H9 (cell line): ENCODE results near the gene FUZ. TPM values are rescaled to one million over a fixed set of nuclear protein-coding genes. Genes with fewer than 3 reads are reported as not detected.

ENCODE experiments used
- DNase-seq: peaks from one replicate; pipeline ENCODE4 v3.0.0-alpha.2; 2017
- H2AFZ ChIP-seq: one replicate; pipeline ENCODE4 v1.6.1; 2013; ENCODE audit warnings: mild to moderate bottlenecking, low read length, control low read depth, moderate library complexity
- H2AK5ac ChIP-seq: 2 replicates; pipeline ENCODE4 v1.6.1; 2013; ENCODE audit warnings: low read length, control low read depth, mixed read lengths; ENCODE audit not compliant: insufficient read length
- H2BK120ac ChIP-seq: one replicate; pipeline ENCODE4 v1.6.1; 2013; ENCODE audit warnings: low read depth, mild to moderate bottlenecking, low read length, control low read depth, inconsistent platforms; ENCODE audit not compliant: poor library complexity, severe bottlenecking
- H2BK12ac ChIP-seq: 2 replicates; pipeline ENCODE4 v1.6.1; 2013; ENCODE audit warnings: low read length, control low read depth, mixed read lengths, low read depth; ENCODE audit not compliant: insufficient read length
- H2BK15ac ChIP-seq: 2 replicates; pipeline ENCODE4 v1.6.1; 2013; ENCODE audit warnings: low read depth, low read length, control low read depth
- H2BK20ac ChIP-seq: one replicate; pipeline ENCODE4 v1.6.1; 2013; ENCODE audit warnings: low read depth, mild to moderate bottlenecking, low read length, control low read depth, inconsistent platforms; ENCODE audit not compliant: poor library complexity, severe bottlenecking
- H2BK5ac ChIP-seq: 2 replicates; pipeline ENCODE4 v1.6.1; 2013; ENCODE audit warnings: low read length, control low read depth, mixed read lengths; ENCODE audit not compliant: insufficient read length
- H3K14ac ChIP-seq: 2 replicates; pipeline ENCODE4 v1.6.1; 2013; ENCODE audit warnings: low read length, control low read depth; ENCODE audit not compliant: insufficient read depth
- H3K18ac ChIP-seq: 2 replicates; pipeline ENCODE4 v1.6.1; 2013; ENCODE audit warnings: low read depth, mild to moderate bottlenecking, mixed read lengths, low read length, control low read depth; ENCODE audit not compliant: insufficient read length
- H3K23ac ChIP-seq: 2 replicates; pipeline ENCODE4 v1.6.1; 2013; ENCODE audit warnings: low read length, control low read depth, mixed read lengths, low read depth; ENCODE audit not compliant: insufficient read length
- H3K23me2 ChIP-seq: 2 replicates; pipeline ENCODE4 v1.6.1; 2013; ENCODE audit warnings: low read depth, mild to moderate bottlenecking, mixed read lengths, low read length, control low read depth; ENCODE audit not compliant: insufficient read length, poor library complexity, severe bottlenecking
- H3K27ac ChIP-seq: 2 replicates; pipeline ENCODE4 v1.5.1; 2013; ENCODE audit warnings: low read length, control low read depth, mixed read lengths, low read depth; ENCODE audit not compliant: insufficient read length
- H3K27me3 ChIP-seq: 2 replicates; pipeline ENCODE4 v1.6.1; 2013; ENCODE audit warnings: low read length, control low read depth, inconsistent platforms; ENCODE audit not compliant: insufficient read depth
- H3K4ac ChIP-seq: 2 replicates; pipeline ENCODE4 v1.6.1; 2013; ENCODE audit warnings: low read depth, mild to moderate bottlenecking, control low read depth, inconsistent platforms, low read length, moderate library complexity
- H3K4me1 ChIP-seq: 2 replicates; pipeline ENCODE4 v1.6.1; 2013; ENCODE audit warnings: low read length, control low read depth, inconsistent platforms; ENCODE audit not compliant: insufficient read depth
- H3K4me2 ChIP-seq: 2 replicates; pipeline ENCODE4 v1.6.1; 2013; ENCODE audit warnings: low read length, control low read depth, mixed read lengths; ENCODE audit not compliant: insufficient read length, insufficient read depth
- H3K56ac ChIP-seq: 2 replicates; pipeline ENCODE4 v1.6.1; 2013; ENCODE audit warnings: low read depth, mild to moderate bottlenecking, mixed read lengths, low read length, control low read depth; ENCODE audit not compliant: insufficient read length
- H3K79me1 ChIP-seq: 2 replicates; pipeline ENCODE4 v1.6.1; 2013; ENCODE audit warnings: low read depth, mild to moderate bottlenecking, moderate library complexity, low read length, control low read depth, inconsistent platforms; ENCODE audit not compliant: insufficient read depth, poor library complexity, severe bottlenecking
- H3K79me2 ChIP-seq: 2 replicates; pipeline ENCODE4 v1.6.1; 2013; ENCODE audit warnings: low read length, control low read depth, inconsistent platforms; ENCODE audit not compliant: insufficient read depth
- H3K9ac ChIP-seq: 2 replicates; pipeline ENCODE4 v1.6.1; 2013; ENCODE audit warnings: low read length, control low read depth, mixed read lengths; ENCODE audit not compliant: insufficient read length; ENCODE audit errors: extremely low read depth
- H3K9me3 ChIP-seq: one replicate; pipeline ENCODE4 v1.6.1; 2013; ENCODE audit warnings: low read depth, low read length, inconsistent platforms; ENCODE audit not compliant: control insufficient read depth
- H3T11ph ChIP-seq: one replicate; pipeline ENCODE4 v1.6.1; 2013; ENCODE audit warnings: mild to moderate bottlenecking, low read length, control low read depth, inconsistent platforms
- H4K20me1 ChIP-seq: one replicate; pipeline ENCODE4 v1.6.1; 2013; ENCODE audit not compliant: control insufficient read depth, insufficient read length, insufficient read depth
- H4K5ac ChIP-seq: 2 replicates; pipeline ENCODE4 v1.6.1; 2013; ENCODE audit warnings: low read depth, mild to moderate bottlenecking, mixed read lengths, low read length, control low read depth; ENCODE audit not compliant: insufficient read length
- H4K8ac ChIP-seq: replicated peaks from 2 replicates; pipeline ENCODE4 v1.6.1; 2013; ENCODE audit warnings: low read length, control low read depth, mixed read lengths, low read depth; ENCODE audit not compliant: insufficient read length
- H4K91ac ChIP-seq: 2 replicates; pipeline ENCODE4 v1.6.1; 2013; ENCODE audit warnings: low read depth, mild to moderate bottlenecking, moderate library complexity, mixed read lengths, low read length, control low read depth; ENCODE audit not compliant: insufficient read length
- H3K27ac Mint-ChIP-seq, 3 experiments: 2 replicates in 2 of 3; 3 replicates in 1 of 3; pipeline ENCODE4 v1.8.0; 2020 to 2021; ENCODE audit warnings: mixed read lengths in 3 of 3, mild to moderate bottlenecking in 1 of 3, moderate library complexity in 1 of 3
- H3K27me3 Mint-ChIP-seq: 2 replicates; pipeline ENCODE4 v1.8.0; 2021; ENCODE audit warnings: low read depth, mild to moderate bottlenecking, moderate library complexity, mixed read lengths
- H3K36me3 Mint-ChIP-seq, 3 experiments: 2 replicates in 2 of 3; 3 replicates in 1 of 3; pipeline ENCODE4 v1.8.0; 2020 to 2021; ENCODE audit warnings: low read depth in 3 of 3, mixed read lengths in 3 of 3; ENCODE audit not compliant: insufficient read depth in 1 of 3
- H3K4me1 Mint-ChIP-seq, 2 experiments: 2 replicates each; pipeline ENCODE4 v1.8.0; 2020; ENCODE audit warnings: mixed read lengths in 2 of 2
- H3K4me3 Mint-ChIP-seq, 2 experiments: 2 replicates in 1 of 2; 3 replicates in 1 of 2; pipeline ENCODE4 v1.8.0; 2020 to 2021; ENCODE audit warnings: mild to moderate bottlenecking in 2 of 2, mixed read lengths in 2 of 2, moderate library complexity in 1 of 2
- H3K9me3 Mint-ChIP-seq, 2 experiments: 2 replicates in 1 of 2; 3 replicates in 1 of 2; pipeline ENCODE4 v1.8.0; 2020; ENCODE audit warnings: mild to moderate bottlenecking in 2 of 2, mixed read lengths in 2 of 2, moderate library complexity in 1 of 2
- WGBS: extraction: QIAGEN DNeasy Blood & Tissue Kit; methylation state at CpG from one replicate; pipeline ENCODE4 v1.1.7; 2013; ENCODE audit warnings: missing lambda C conversion rate, low lambda C conversion rate, mixed read lengths; ENCODE audit not compliant: insufficient read length; ENCODE audit errors: extremely low coverage; 5-methylcytosine and 5-hydroxymethylcytosine counted together
- total RNA-seq: library from RNA; stranded (reverse); gene quantifications from 2 replicates; pipeline ENCODE4 v1.2.1, GENCODE V29; 2021
- TF ChIP-seq, protein P1 (sequence below): fragments of 200-600 bp; sonication (generic); conservative IDR thresholded peaks from 3 replicates; pipeline ENCODE4 v1.8.0; 2021; ENCODE audit warnings: antibody characterized with exemption, mild to moderate bottlenecking

Gene FUZ
- total RNA-seq, 1 experiment from 2014 or later, result 25.1 TPM

DNA sequence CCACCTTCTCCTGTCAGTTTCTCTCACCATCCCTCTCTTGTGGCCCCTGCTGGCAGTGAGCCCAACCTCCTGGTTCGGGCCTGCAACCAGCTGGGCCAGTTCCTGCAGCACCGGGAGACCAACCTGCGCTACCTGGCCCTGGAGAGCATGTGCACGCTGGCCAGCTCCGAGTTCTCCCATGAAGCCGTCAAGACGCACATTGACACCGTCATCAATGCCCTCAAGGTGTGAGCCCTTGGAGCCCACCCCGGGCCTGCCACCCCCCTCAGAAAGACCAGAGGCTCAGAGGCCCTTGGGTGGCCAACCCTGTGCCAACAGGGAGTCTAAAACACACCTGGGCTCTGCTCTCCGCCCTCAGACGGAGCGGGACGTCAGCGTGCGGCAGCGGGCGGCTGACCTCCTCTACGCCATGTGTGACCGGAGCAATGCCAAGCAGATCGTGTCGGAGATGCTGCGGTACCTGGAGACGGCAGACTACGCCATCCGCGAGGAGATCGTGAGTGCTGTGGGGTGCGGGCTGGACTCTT lies 13.8 kb downstream of the FUZ start:
- H2BK20ac ChIP-seq, result no peak overlapping the region
- H3K27ac ChIP-seq, result no peak overlapping the region
- Mint-ChIP-seq H3K27me3 (no peaks in the 10 kb centered on the region), H3K36me3 (peaks cover 32 to 65% (median 58%) of the 10 kb centered on the region in 3 experiments; a peak in 6 of 7 replicates), H3K9me3 (no peaks in the 10 kb centered on the region; a peak in 1 of 5 replicates), H3K4me3 (peak overlapping the region in 1 of 2 experiments; percentile 14; a peak in 1 of 5 replicates), H3K4me1 (peaks cover 5 to 23% of the 10 kb centered on the region in 2 experiments), H3K27ac (peak overlapping the region in 1 of 3 experiments; percentile 77; a peak in 3 of 7 replicates)
- H2BK5ac ChIP-seq, result no peak overlapping the region
- H2BK12ac ChIP-seq, result no peak overlapping the region
- no peak overlapping the region for H2BK120ac ChIP-seq
- no peak overlapping the region for H2AFZ ChIP-seq
- H3K4me2 ChIP-seq, result no peak overlapping the region
- no peaks in the 10 kb centered on the region for H3K27me3 ChIP-seq
- H4K20me1 ChIP-seq, result peaks cover 2% of the 10 kb centered on the region
- H3K79me1 ChIP-seq, result no peaks in the 10 kb centered on the region
- no peak overlapping the region for H4K5ac ChIP-seq
- H3K23me2 ChIP-seq, result no peaks in the 10 kb centered on the region
- H4K91ac ChIP-seq, result no peak overlapping the region
- H4K8ac ChIP-seq, result no peak overlapping the region
- no peak overlapping the region for H3T11ph ChIP-seq
- no peak overlapping the region for H2BK15ac ChIP-seq
- no peak overlapping the region for H2AK5ac ChIP-seq
- H3K56ac ChIP-seq, result no peak overlapping the region
- H3K4ac ChIP-seq, result no peak overlapping the region
- TF ChIP-seq, protein P1, sequence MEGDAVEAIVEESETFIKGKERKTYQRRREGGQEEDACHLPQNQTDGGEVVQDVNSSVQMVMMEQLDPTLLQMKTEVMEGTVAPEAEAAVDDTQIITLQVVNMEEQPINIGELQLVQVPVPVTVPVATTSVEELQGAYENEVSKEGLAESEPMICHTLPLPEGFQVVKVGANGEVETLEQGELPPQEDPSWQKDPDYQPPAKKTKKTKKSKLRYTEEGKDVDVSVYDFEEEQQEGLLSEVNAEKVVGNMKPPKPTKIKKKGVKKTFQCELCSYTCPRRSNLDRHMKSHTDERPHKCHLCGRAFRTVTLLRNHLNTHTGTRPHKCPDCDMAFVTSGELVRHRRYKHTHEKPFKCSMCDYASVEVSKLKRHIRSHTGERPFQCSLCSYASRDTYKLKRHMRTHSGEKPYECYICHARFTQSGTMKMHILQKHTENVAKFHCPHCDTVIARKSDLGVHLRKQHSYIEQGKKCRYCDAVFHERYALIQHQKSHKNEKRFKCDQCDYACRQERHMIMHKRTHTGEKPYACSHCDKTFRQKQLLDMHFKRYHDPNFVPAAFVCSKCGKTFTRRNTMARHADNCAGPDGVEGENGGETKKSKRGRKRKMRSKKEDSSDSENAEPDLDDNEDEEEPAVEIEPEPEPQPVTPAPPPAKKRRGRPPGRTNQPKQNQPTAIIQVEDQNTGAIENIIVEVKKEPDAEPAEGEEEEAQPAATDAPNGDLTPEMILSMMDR, result no peak
- no peak overlapping the region; the same call in 1 of the 2 replicates for H3K14ac ChIP-seq
- WGBS, result no CpG with 5 or more reads among the region's 28 CpGs
- no peak for DNase-seq
- H3K18ac ChIP-seq, result no peak overlapping the region
- no peaks in the 10 kb centered on the region for H3K9me3 ChIP-seq
- no peaks in the 10 kb centered on the region for H3K79me2 ChIP-seq
- H3K4me1 ChIP-seq, result no peaks in the 10 kb centered on the region
- H3K23ac ChIP-seq, result no peak overlapping the region
- H3K9ac ChIP-seq, result no peak overlapping the region
